ENCODE measurements around the gene RAB3GAP1. TPM values are rescaled to one million over a fixed set of nuclear protein-coding genes. Genes with fewer than 3 reads are reported as not detected.
"Not testable (repeated sequence)": the region's sequence is repeated elsewhere in the genome, so short reads cannot be mapped to it uniquely, and the experiment has no call there.

Gene RAB3GAP1
- polyA plus RNA-seq, 5 donors: 47.7 to 66.2 (median 63.4) TPM

DNA sequence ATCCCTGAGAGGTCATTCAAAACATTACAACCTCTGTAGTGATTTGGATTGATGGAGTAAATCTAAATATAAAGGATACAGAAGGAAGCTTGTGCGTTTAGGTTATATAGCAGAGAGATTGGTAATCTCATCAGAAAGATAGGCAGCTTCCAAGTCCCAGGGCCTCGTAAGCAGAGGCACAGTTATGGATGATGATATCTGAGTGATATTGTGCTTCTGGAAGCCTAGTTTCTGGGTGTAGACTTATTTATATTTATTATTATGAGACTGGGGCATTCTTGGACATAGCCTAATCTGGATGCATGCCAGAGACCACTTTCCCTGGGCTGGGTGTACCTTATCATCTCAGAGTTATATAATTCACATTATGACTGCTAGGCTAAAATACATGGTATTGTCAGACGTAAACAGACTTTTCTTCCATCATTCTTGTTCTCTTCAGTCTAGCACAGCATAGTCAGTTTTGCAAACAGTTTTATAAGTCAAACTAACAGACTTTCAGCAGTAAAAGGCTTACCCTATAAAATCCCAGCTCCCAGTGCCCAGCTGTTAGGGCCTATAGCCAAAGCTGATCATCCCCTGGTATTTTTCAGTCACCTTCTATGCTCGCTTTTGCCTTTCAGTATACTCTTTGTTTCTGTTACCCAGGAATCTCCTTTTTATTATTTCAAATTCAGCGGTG lies 47.9 kb downstream of the RAB3GAP1 start:
- DNase-seq: no peak

DNA sequence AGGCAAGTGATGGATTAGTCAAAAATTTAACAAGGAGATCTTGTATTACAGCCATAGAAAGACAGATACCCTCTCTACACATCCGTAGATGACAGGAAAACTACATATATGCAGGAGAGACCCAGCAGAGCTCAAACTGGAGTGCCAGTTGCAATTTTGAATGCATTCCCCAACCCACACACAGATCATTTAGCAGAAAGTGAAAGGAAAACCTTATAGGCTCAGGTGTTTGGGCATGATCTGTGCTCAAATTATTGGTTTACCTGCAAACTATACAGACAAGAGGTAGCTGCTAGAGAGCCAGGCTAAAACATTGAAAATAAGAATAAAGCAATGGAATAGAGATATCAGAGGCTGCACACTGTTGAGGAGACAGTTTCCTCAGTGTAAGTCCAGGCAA lies 51.8 kb downstream of the RAB3GAP1 start:
- no peak for DNase-seq

DNA sequence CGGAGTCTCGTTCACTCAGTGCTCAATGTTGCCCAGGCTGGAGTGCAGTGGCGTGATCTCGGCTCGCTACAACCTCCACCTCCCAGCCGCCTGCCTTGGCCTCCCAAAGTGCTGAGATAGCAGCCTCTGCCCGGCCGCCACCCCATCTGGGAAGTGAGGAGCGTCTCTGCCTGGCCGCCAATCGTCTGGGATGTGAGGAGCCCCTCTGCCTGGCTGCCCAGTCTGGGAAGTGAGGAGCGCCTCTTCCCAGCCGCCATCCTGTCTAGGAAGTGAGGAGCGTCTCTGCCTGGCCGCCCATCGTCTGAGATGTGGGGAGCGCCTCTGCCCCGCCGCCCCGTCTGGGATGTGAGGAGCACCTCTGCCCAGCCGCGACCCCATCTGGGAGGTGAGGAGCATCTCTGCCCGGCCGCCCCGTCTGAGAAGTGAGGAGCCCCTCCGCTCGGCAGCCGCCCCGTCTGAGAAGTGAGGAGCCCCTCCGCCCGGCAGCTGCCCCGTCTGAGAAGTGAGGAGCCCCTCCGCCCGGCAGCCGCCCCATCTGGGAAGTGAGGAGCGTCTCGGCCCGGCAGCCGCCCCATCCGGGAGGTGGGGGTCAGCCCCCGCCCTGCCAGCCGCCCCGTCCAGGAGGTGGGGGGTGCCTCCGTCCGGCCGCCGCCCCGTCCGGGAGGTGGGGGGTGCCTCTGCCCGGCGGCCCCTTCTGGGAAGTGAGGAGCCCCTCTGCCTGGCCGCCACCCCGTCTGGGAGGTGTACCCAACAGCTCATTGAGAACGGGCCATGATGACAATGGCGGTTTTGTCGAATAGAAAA lies 53.6 kb downstream of the RAB3GAP1 start:
- not testable (repeated sequence) for DNase-seq

DNA sequence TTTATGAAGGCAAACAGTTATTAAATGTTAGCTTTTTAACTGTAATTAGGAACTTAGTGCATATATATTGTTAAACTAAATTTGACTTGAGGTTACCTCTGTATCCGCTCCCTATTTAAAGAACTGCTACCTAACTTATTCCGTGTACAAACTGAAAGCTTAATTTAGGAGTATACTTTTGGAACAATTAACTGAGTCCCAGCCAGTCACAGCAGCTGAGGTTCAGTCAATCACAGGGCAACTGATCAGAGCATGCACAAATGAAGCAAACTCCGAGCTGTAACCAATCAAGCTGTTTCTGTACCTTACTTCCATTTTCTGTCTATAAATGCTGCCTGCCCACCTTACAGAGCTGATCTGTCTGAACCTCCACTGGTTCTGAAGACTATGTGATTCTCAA lies 61.2 kb downstream of the RAB3GAP1 start:
- no peak for DNase-seq

DNA sequence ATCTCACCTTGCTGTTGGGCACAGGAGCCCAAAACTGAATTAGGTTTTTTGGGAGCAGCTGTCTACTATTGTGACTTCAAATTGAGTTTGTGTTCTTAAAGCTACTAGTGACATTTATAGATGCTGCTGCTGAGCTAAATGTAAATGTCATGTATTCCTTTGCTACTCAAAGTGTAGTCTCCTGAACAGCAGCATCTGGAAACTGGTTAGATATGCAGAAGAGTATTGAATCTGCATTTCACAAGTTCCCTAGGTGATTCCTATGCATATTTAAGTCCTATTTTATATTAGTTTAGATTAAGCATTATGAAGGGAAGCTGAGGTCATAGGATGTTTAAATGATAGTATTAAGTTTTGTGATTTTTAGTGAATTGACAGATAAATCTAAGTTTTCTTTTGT lies 67.5 kb downstream of the RAB3GAP1 start:
- no peak for DNase-seq

DNA sequence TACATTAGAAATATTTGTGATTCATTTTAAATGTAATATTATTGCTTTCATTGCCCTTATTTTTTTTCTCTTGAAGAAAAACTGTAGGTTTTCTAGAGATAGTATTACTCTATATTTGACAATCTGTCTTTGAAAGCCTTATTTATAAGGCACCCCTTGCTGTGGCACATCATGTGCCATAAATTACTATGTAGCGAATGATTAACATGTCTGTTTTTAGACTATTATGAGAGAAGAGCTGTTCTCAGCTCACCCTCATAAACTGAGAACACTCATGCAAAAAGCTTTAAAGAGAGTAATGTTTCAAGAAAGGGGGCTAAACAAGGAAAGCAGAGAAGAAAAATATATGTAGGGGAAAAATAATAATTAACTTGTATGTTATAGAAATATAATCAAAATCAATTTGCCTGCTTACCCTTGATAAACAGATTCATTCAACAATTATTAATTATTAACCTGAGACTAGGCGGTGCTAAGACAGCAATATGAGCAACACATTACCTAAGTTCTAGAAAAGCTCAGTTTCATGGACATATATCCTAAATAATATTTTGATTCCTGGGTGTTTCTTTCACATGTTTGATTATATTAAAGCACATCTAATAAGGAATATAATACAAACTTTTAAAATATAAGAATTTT lies 69.0 kb downstream of the RAB3GAP1 start:
- no peak for DNase-seq

DNA sequence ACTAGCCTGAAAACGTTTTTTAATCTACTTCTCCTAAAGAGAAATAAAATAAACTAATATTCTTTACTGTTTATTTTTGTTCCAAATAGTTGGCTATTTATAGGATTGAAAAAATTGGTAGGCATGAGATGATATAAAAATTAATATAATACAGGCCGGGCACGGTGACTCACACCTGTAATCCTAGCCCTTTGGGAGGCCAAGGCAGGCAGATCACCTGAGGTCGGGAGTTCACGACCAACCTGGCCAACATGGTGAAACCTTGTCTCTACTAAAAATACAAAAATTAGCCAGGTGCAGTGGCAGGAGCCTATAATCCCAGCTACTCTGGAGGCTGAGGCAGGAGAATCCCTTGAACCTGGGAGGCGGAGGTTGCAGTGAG lies 69.6 kb downstream of the RAB3GAP1 start:
- not testable (repeated sequence) for DNase-seq

DNA sequence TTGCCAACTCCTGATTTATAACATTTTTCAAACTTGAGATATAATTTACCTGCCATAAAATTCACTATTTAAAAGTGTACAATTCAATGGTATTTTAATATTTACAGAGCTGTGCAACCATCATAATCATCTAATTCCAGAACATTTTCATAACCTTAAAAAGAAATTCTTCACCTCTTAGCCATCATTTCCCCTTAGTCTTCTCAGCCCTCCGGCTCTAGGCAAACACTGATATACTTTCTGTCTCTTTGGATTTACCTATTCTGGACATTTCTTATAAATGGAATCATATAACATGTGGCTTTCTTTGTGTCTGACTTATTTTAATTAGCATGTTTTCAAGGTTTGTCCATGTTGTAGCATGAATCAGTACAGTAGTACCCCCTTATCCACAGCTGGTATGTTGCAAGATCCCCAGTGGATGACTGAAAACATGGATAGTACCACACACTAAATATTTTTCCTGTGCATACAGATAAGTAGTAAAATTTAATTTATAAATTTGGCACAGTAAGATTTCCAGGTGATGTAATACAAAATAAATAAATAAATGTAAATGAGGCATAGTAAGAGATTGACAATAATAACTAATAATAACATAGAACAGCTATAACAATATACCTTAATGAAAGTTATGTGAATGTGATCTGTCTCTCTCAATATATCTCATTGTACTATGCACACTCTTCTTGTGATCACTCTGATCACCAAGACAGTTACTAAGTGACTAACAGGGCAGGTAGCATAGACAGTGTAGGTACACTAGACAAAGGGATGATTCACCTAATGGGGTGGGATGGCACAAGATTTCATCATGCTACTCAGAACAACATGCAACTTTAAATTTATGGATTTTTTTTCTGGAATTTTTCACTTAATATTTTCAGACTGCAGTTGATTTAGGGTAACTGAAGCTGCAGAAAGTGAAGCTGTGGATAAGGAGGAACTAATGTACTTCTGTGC lies 73.1 kb downstream of the RAB3GAP1 start:
- no peak for DNase-seq

DNA sequence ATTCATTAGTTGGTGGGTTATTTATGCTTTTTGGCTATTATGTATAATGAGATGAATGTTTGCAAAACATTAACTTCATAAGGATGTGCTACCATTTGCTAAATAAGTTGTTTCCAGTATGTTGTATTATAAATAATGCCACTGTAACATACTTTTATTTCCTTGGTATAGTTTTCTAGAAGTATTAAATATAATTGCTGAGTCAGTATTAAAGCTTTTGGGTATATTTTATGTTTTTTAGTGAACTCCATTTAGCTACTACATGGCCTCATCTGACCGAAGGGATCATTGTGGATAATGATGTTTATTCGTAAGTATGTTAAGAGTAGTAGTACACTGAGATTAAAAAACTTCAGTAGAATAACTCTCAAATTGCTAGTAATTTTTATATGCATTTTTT lies 73.8 kb downstream of the RAB3GAP1 start:
- no peak for DNase-seq

DNA sequence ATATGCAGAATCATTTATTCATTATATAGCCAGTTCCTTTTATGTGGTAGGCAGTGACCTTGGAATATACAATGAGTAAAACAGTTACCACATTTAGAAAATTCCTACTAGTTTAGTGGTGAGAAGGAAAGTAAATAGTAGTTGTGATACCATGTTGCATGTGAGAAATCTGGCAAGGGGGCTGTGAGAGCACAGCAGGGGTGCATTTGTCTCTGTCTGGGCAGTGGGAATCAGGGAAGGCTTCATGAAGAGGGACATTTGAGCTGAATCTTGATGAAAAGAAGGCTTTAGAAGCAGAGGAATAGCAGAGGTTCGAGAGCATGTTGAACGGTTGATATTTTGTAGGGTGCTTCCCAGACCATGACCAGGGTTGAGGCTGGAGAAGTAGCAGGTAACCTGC lies 78.7 kb downstream of the RAB3GAP1 start:
- DNase-seq: no peak

DNA sequence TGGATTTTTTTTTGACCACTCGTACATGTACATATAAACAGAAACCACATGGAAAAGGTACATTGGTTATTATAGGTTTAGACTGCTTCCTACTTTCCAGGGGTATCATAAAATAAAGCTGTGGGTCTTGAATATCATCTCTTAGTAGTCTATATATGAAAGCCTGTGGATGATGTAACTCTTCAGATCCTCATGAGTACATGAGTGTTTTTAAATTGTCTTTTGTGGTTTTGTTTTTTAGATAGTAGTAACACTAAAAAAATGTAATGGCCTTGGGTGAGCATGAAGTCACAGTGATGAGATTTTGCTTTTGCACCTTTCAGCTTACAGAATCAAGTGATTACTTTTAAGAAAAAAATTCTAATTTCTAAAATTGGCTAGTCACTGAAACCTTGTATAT lies 80.2 kb downstream of the RAB3GAP1 start:
- DNase-seq: no peak

DNA sequence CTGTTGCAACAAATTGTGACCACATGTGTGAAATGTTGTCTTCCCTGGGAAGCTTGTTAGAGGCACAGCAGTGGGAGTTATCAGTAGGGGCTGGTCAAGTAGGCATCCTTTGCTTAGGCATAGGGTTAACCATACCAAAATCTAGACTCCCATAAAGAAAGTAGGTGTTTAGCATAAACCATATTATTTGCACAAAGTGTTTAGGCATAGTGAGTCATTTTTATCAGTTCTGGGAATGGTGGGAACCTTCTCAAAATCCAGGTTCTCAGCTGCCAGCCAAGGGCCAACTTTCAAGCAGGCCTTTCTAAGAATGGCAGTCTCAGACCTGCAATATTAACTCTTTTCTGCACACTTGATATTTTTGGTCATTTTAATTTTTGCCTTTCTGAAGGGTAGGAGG lies 88.5 kb downstream of the RAB3GAP1 start:
- no peak for DNase-seq

DNA sequence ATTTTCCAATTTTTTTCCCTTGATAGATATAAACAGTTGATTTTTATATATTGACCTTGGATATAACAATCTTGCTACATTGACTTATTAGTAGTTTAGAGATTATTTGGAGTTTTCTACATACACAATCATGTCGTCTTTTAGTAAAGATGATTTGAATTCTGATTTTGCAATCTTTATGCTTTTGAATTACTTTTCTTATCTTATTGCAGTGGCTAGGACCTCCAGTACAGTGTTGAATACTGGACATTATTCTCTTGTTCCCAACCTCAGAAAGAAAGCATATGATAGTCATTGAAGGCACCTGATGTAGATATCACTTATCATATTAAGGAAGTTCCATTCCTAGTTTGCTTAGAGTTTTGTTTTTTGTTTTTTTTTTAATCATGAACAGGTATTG lies 90.2 kb downstream of the RAB3GAP1 start:
- no peak for DNase-seq

DNA sequence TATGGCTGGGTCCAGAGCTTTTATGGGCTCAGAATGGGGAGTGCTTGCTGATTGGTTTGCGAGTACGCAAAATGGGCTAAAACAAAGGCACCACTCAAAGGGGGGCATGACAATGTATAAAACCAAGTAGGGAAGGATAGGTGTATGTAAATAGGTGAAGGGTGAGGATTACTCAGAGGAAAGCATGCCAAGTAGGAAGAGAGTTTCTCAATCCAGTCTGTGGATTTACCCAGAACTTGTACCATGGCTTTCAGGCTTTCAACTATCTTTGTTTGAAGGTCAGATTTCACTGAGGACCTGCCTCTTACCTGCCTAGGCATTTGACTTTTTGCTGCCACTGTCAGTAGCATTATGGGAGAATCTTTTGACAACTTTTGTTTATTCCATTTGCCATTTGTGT lies 92.3 kb downstream of the RAB3GAP1 start:
- DNase-seq: no peak

DNA sequence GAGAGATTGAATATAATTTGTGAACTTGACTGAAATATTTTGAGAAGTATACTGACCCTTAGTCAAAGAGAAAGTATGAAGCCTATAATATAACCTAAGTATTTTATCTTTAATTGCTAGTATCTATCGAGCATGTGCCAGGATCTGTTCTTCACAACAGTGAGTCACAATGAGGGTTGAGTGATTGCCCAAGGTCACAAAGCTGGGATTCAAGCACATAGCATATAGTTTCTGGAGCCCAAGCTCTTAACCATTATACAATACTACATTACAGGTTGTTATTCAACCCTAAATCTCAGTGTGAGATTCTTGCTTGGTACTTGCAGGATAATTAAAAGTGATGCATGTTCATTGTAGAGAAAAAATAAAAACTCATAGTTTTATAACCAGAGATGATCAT lies 97.2 kb downstream of the RAB3GAP1 start:
- DNase-seq: no peak

DNA sequence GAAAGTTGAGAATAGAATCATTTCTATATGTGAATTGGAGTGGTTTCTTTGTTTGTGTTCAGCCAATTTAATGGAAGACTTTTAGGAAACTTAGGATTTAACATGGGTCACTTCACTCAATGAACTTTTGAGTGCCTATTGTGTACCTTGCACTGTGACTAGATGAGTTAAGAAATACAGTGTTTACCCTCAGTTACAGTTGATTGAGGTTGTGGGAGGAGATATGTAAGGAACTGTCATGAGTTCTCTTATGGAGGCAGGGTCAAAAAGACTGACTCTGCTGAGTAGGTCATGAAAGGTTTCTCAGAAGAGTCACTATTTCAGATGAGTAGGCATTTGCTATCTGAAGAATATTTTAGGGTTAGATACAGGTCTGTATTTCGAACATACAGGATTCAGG lies 98.6 kb downstream of the RAB3GAP1 start:
- DNase-seq: no peak

DNA sequence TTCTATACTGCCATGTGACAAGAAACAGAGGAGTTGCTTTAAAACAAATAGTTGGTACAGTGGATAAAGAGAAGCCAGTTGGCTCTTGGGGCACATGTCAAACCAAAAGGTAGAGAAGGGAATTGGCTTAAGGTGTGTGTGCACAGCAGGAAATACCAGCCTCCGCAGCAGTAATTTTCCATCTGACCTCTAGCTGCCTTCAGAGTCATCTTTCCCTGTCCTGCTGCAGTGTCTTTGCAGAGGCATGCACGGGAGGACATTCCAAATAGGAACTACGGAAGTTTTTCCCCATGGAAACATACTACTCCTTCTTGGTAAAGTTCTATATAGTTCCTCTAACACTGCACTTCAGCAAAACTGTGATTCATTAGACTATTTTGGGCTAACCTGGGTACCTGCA lies 99.5 kb downstream of the RAB3GAP1 start:
- no peak for DNase-seq

DNA sequence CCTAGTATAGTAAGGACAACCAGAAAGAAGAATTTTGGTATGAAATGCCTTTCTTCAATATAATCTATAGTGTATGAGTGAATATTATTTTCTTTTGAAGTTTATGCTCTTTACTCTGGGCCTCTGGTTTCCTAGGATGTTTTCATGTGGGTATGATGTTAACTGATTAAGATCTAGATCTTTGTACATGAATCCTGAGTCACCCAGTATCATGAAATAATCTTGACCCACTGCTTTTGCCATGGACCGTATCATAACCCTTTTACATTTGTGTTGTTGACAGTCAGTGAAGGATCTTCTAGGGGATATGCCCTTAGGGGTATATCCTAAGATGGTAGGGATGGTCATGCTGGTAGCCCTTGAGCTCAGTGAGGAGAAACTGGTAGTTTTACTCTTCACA lies 100.3 kb downstream of the RAB3GAP1 start:
- no peak for DNase-seq

DNA sequence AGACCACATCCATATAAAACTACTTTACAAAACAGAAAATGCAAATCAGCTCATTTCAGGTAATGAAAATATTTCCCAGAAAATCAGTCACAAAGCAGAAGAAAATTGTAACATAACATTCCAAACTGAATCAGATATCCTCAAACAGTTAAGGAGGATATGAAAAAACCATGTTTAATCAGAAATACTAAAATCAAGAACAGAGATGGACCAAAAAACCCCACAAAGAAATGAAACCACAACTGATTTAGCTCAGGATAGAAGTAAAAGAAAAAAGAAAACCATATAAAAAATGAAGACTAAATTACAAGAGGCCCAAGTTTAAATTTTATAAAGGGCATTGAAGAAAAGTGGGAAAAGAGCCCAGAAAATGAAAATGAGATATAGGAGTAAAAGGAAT lies 102.9 kb downstream of the RAB3GAP1 start:
- DNase-seq: no peak

DNA sequence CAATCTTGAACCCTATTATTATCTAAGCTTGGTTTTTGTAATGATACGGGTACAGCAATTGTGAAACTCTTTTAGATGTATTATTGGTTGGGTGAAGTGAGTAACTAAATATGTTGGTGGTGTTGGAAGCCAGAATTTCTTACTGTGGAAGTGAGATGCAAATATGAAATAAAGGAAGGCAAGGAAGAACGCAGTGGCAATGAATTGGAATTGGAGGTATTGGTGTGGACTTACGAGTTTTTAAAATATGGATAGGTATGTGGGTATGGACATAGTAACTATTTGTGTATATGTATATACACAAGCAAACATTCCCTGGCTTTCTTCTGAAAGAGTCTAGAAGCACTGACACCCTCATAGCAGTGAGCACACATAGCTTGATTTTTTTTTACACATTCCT lies 105.8 kb downstream of the RAB3GAP1 start:
- DNase-seq: no peak

DNA sequence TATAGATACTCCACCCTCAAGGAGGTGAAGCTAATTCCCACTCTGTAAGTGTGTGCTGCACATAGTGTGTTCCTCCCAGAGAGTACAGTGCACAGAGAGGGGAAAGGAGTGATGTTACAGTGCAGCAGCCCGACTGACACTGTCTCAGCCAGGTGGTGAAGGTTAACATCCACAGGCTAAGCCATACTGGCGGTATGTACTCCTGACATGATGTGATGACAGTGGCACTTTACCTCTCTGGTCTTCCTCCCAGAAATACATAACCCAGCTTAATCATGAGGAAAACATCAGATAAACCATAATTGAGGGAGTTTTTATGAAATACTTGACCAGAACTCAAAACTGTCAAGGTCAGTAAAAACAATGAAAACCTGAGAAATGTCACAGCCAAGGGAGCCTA lies 107.1 kb downstream of the RAB3GAP1 start:
- no peak for DNase-seq

DNA sequence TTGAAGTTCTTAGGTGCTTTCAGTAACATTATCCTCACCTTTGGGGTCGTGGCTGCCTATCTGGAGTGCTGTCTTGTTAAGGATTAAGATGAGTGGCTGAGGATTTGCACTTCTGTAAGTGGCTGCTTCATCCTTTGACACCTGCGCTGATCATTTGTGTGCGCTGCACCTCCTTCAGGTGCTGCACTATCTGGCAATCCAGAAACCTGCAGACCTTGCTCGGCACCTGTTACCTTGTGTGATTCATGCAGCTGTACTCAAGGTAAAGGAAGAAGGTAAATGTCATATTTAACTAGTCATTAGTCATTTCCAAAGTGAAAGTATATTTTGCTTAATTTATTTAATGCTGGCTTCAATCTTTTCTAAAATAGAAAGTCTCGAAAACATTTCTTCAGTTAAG lies 110.3 kb downstream of the RAB3GAP1 start:
- DNase-seq: no peak

Data from right lung (tissue), 5 donors.